Erythroblast (primary cell): Measurements from ENCODE around the gene ABCC2.

Source experiments
- GATA1 ChIP-seq: IDR thresholded peaks from 2 replicates; pipeline ENCODE4 v1.6.1; 2011; ENCODE audit warnings: low read depth, mild to moderate bottlenecking, control low read depth, low read length, moderate library complexity
- POLR2A ChIP-seq: IDR thresholded peaks from 2 replicates; pipeline ENCODE4 v1.6.1; 2011; ENCODE audit warnings: mild to moderate bottlenecking, low read length

GRCh38 chr10:99844433-99844955, 62.1 kb downstream of the ABCC2 start:
- TF ChIP-seq POLR2A (no peak), GATA1 (no peak)
